ENCODE data around the gene LNX1. TPM values are rescaled to one million over a fixed set of nuclear protein-coding genes. Genes with fewer than 3 reads are reported as not detected.

Gene LNX1
- total and polyA plus RNA-seq, 2 of the 8 experiments (the other 6 are each of a cell fraction or from before 2014, with no cell fraction given) = 2.7 to 3.8 TPM

DNA sequence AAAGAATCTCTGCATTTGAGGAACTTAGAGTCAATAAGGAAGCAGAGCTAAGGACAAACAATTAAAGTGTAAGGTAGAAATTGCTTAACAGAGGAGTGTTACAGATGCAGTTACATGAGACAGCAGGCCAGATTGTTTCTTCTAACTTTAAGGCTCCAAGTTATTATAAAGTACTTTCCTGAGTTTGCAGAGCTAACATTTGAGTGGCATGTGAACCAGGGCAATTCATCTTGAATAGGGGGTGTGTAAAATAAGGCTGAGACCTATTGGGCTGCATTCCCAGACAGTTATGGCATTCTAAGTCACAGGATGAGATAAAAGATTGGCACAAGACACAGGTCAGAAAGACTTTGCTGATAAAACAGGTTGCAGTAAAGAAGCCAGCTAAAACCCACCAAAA is 7.6 kb upstream of the LNX1 start:
- ChIA-PET POLR2A (ENCODE audit: partially characterized antibody) (no interaction called here), CTCF (ENCODE audit: partially characterized antibody) (no interaction called here)
- no peak overlapping the region for H2AFZ ChIP-seq (ENCODE audit: low read length)
- no peak overlapping the region for H3K18ac ChIP-seq (ENCODE audit: extremely low read depth, low read length)
- no peak overlapping the region for H3K9ac ChIP-seq (replicated peaks in 1 of 4; ENCODE audit: extremely low read depth in 1 of 4, low read depth in 3 of 4, low read length in 3 of 4)
- no peaks in the 10 kb centered on the region for H3K36me3 ChIP-seq (ENCODE audit: control insufficient read depth in 2 of 4, insufficient read depth in 4 of 4, low read length in 3 of 4)
- no peak overlapping the region for H3K56ac ChIP-seq (replicated peaks; ENCODE audit: insufficient read length, low read depth, low read length)
- no peak overlapping the region for H2BK5ac ChIP-seq (ENCODE audit: low read depth, low read length)
- H2AK5ac ChIP-seq (ENCODE audit: low read depth, low read length) = no peak overlapping the region
- no peaks in the 10 kb centered on the region for H3K23me2 ChIP-seq (ENCODE audit: low read depth, low read length)
- no peaks in the 10 kb centered on the region for H3K27me3 ChIP-seq (replicated peaks in 1 of 4; ENCODE audit: control insufficient read depth in 3 of 4, extremely low read depth in 1 of 4, insufficient read depth in 3 of 4, low read length in 3 of 4)
- H4K91ac ChIP-seq (replicated peaks; ENCODE audit: insufficient read length, low read length) = no peak overlapping the region
- FAIRE-seq (no peak), DNase-seq (ENCODE audit: low read depth in 1 of 2, low spot score in 2 of 2) (no peak)
- H3K4ac ChIP-seq (replicated peaks; ENCODE audit: insufficient read length, low read depth, low read length) = no peak overlapping the region
- H3K9me3 ChIP-seq (ENCODE audit: insufficient read depth in 2 of 2, low read depth in 1 of 2, low read length in 1 of 2) = no peaks in the 10 kb centered on the region
- no peaks in the 10 kb centered on the region for H3K79me2 ChIP-seq (ENCODE audit: control insufficient read depth in 1 of 2, insufficient read depth in 2 of 2, low read length in 2 of 2)
- H2BK15ac ChIP-seq (ENCODE audit: low read length) = no peak overlapping the region
- no peak overlapping the region for H4K5ac ChIP-seq (ENCODE audit: insufficient read length, low read depth, low read length)
- no peak overlapping the region for H3K4me3 ChIP-seq (ENCODE audit: extremely low read depth in 1 of 4, insufficient read depth in 2 of 4, low read depth in 3 of 4, low read length in 4 of 4)
- no peak overlapping the region for H3K14ac ChIP-seq (ENCODE audit: insufficient read length)
- no peak overlapping the region for H3K4me2 ChIP-seq (ENCODE audit: insufficient read depth in 1 of 2, low read depth in 2 of 2, low read length in 2 of 2)
- H2BK20ac ChIP-seq (ENCODE audit: low read length) = no peak overlapping the region
- H4K8ac ChIP-seq (ENCODE audit: extremely low read depth, insufficient read depth, low read length) = no peak overlapping the region
- no peak overlapping the region for H2BK12ac ChIP-seq (ENCODE audit: low read depth, low read length)
- H3K79me1 ChIP-seq (ENCODE audit: low read depth, low read length) = no peaks in the 10 kb centered on the region
- H3K23ac ChIP-seq (ENCODE audit: insufficient read length) = no peak overlapping the region
- H4K20me1 ChIP-seq (replicated peaks in 1 of 2; ENCODE audit: control insufficient read depth in 1 of 2, insufficient read depth in 2 of 2, low read length in 2 of 2) = no peaks in the 10 kb centered on the region
- H2BK120ac ChIP-seq (replicated peaks; ENCODE audit: low read depth, low read length) = no peak overlapping the region
- H3K4me1 ChIP-seq (replicated peaks in 1 of 4; ENCODE audit: control insufficient read depth in 3 of 4, insufficient read depth in 4 of 4, low read length in 3 of 4) = peaks cover 0 to 8% (median 4%) of the 10 kb centered on the region in 4 experiments; a peak in 5 of 7 replicates
- H3K27ac ChIP-seq (ENCODE audit: low read depth, low read length) = no peak overlapping the region
- TF ChIP-seq, protein P1, sequence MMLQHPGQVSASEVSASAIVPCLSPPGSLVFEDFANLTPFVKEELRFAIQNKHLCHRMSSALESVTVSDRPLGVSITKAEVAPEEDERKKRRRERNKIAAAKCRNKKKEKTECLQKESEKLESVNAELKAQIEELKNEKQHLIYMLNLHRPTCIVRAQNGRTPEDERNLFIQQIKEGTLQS (IDR thresholded peaks at IDR 0.05; ENCODE audit: insufficient read depth, low read depth, low read length) = no peak
- TF ChIP-seq NANOG (IDR thresholded peaks at IDR 0.05; ENCODE audit: insufficient read depth, low read depth, low read length, poor library complexity, severe bottlenecking) = no peak
- no peak for TF ChIP-seq SP2 (IDR thresholded peaks at IDR 0.05; ENCODE audit: low read length)
- TF ChIP-seq, protein P2, sequence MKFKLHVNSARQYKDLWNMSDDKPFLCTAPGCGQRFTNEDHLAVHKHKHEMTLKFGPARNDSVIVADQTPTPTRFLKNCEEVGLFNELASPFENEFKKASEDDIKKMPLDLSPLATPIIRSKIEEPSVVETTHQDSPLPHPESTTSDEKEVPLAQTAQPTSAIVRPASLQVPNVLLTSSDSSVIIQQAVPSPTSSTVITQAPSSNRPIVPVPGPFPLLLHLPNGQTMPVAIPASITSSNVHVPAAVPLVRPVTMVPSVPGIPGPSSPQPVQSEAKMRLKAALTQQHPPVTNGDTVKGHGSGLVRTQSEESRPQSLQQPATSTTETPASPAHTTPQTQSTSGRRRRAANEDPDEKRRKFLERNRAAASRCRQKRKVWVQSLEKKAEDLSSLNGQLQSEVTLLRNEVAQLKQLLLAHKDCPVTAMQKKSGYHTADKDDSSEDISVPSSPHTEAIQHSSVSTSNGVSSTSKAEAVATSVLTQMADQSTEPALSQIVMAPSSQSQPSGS (IDR thresholded peaks at IDR 0.05; ENCODE audit: low read length) = no peak
- TF ChIP-seq HDAC6 (IDR thresholded peaks at IDR 0.05; ENCODE audit: low read depth, low read length) = no peak
- no peak for TF ChIP-seq CHD1 (IDR thresholded peaks at IDR 0.05; ENCODE audit: low read depth, low read length)
- no peak for TF ChIP-seq KDM4A (IDR thresholded peaks at IDR 0.05; ENCODE audit: low read depth, low read length, severe bottlenecking)
- TF ChIP-seq SIX5 (IDR thresholded peaks at IDR 0.05; ENCODE audit: low read depth, low read length) = no peak
- TF ChIP-seq POLR2A (IDR thresholded peaks at IDR 0.05; ENCODE audit: control extremely low read depth in 1 of 2, low read depth in 2 of 2, low read length in 2 of 2) = no peak

Measured in H1 (cell line).